Peyer's patch (tissue), 4 donors: ENCODE results near the gene VANGL1. TPM values are rescaled to one million over a fixed set of nuclear protein-coding genes. Genes with fewer than 3 reads are reported as not detected.

Source experiments
- DNase-seq, 3 donors: peaks; one replicate each; pipeline ENCODE4 v3.0.0-alpha.2; 2017 to 2019
- H3K27ac ChIP-seq, 4 donors: fragments of 200-600 bp; sonication (generic); one replicate each; pipeline ENCODE4 v1.5.1; 2016 to 2019
- H3K27me3 ChIP-seq, 2 donors: fragments of 200-600 bp; sonication (generic); one replicate each; pipeline ENCODE4 v1.5.1; 2019
- H3K36me3 ChIP-seq, 3 donors: fragments of 200-600 bp; sonication (generic); one replicate each; pipeline ENCODE4 v1.5.1; 2016 to 2019
- H3K4me1 ChIP-seq, 4 donors: fragments of 200-600 bp; sonication (generic); one replicate each; pipeline ENCODE4 v1.5.1; 2016 to 2019
- H3K4me3 ChIP-seq, 4 donors: fragments of 200-600 bp; sonication (generic); 1 replicate in 3 of 4; 2 replicates in 1 of 4; pipeline ENCODE4 v1.5.1; 2016 to 2019; ENCODE audit warnings: mild to moderate bottlenecking in 1 of 4
- H3K9me3 ChIP-seq, 4 donors: fragments of 200-600 bp; sonication (generic); one replicate each; pipeline ENCODE4 v1.5.1; 2016 to 2019; ENCODE audit warnings: mild to moderate bottlenecking in 1 of 4
- POLR2A ChIP-seq, 2 donors: fragments of 450-650 bp; IDR thresholded peaks; one replicate each; pipeline ENCODE4 v1.5.1; 2017; ENCODE audit warnings: antibody characterized with exemption in 2 of 2, mild to moderate bottlenecking in 2 of 2, moderate library complexity in 2 of 2
- total RNA-seq, 4 donors: library from RNA; depleted of rRNA; stranded (reverse); fragments of >200 nt; gene quantifications; one replicate each; pipeline ENCODE4 v1.1.0, GENCODE V29; 2016
- TF ChIP-seq, protein P1 (sequence below), 6 experiments: fragments of 450-650 bp in 4 of 6; fragments of 200-600 bp in 2 of 6; sonication (generic) in 1 of 6; IDR thresholded peaks; one replicate each; pipeline ENCODE4 v1.5.1; 2017 to 2019; ENCODE audit warnings: antibody characterized with exemption in 6 of 6, mild to moderate bottlenecking in 3 of 6, moderate library complexity in 1 of 6

The VANGL1 gene
- total RNA-seq = 10 to 100 TPM in 1 of 4 donors, 1 to 10 TPM in 3; 6.2 to 10.7 (median 7.3) TPM

- Histone ChIP-seq H3K27me3 (no peaks in the 10 kb centered on the region), H3K9me3 (peaks cover 0 to 5% (median 0%) of the 10 kb centered on the region in 4 donors), H3K27ac (peak within 1 kb of the TSS; percentile 57 to 87 (median 66)), H3K4me1 (peaks cover 0 to 27% (median 0%) of the 10 kb centered on the region in 4 donors), H3K36me3 (no peaks in the 10 kb centered on the region), H3K4me3 (peak within 1 kb of the TSS; percentile 51 to 97 (median 77))
- DNase-seq = peak in 2 of 3 donors; percentile 66 to 83
- TF ChIP-seq POLR2A (IDR thresholded peaks at IDR 0.05) = peak in 1 of 2 donors; percentile 49
- TF ChIP-seq, protein P1, sequence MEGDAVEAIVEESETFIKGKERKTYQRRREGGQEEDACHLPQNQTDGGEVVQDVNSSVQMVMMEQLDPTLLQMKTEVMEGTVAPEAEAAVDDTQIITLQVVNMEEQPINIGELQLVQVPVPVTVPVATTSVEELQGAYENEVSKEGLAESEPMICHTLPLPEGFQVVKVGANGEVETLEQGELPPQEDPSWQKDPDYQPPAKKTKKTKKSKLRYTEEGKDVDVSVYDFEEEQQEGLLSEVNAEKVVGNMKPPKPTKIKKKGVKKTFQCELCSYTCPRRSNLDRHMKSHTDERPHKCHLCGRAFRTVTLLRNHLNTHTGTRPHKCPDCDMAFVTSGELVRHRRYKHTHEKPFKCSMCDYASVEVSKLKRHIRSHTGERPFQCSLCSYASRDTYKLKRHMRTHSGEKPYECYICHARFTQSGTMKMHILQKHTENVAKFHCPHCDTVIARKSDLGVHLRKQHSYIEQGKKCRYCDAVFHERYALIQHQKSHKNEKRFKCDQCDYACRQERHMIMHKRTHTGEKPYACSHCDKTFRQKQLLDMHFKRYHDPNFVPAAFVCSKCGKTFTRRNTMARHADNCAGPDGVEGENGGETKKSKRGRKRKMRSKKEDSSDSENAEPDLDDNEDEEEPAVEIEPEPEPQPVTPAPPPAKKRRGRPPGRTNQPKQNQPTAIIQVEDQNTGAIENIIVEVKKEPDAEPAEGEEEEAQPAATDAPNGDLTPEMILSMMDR (IDR thresholded peaks at IDR 0.05) = no peak
Observed at GRCh38 chr1:115641762-115642167, at the start of gene VANGL1. Gene VANGL1 (plus strand): TSS chr1:115641970. CDS start chr1:115651414, 9,444 bp downstream.

DNA sequence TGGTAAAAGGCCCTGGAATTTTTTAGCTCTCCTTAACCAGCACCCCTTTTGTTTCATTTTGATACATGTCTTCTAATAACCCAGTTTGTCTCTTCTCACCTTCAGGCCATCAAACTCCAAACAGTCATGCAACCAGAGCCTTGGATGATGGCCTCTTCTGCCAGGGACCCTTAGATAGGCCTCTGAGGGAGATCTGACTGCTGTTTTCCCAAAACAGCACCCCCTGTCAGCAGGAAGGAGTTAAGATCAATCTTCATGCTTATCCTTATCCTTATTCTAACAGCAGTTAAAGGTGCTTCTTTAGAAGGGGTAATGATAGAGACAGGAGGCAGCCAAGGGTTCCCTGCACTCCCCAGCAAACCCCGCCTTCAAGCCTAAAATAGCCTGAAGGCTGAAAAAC, 49.5 kb upstream of the VANGL1 start:
- Histone ChIP-seq H3K9me3 (peaks cover 0 to 4% (median 0%) of the 10 kb centered on the region in 4 donors), H3K27ac (no peak overlapping the region), H3K4me1 (no peaks in the 10 kb centered on the region), H3K4me3 (no peak overlapping the region), H3K36me3 (no peaks in the 10 kb centered on the region), H3K27me3 (no peaks in the 10 kb centered on the region)
- no peak for DNase-seq
- no peak for TF ChIP-seq POLR2A (IDR thresholded peaks at IDR 0.05)
- TF ChIP-seq, protein P1 (IDR thresholded peaks at IDR 0.05) = no peak

DNA sequence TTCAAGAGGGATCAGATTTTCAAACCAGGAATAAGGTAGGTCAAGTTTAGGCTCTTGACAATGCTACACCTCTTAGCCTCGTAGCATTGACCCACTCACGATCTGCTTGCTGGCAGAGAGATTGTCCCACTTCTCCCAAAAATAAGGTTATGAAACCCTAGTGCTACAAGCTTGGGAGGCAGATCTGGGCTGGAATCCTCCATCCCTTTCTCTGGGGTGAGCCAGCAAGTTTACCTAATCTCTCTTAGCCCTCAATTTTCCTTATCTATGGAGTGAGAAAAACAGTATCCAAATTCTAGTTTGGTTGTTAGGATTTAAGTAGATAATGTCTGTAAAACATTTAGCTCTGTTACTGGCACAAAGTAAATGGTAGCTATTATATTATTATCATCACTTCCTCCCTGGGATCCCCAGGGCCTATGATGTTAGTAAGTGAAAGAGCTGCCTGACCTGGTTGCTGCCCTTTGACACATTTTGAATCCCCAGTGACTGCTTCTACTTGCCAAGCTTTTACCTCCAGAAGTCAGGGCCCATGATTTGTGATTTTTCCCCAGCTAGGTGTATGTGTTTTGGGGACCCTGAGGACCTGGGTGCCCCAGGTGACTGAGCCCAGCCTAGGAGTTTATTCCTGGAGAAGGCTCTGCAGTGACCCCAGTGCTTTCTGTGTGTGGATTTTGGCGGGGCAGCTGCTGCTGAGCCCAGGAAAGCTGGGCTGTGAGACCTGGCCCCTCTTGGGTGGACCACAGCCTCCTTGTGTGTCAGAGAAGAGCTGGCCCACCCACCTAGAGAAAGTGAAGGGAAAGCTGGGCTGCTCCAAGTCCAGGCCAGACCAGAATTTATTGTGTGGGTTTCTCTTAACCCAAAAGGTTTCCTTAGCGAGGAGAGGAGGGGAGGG, 48.2 kb upstream of the VANGL1 start:
- Histone ChIP-seq H3K4me1 (no peaks in the 10 kb centered on the region), H3K4me3 (no peak overlapping the region), H3K9me3 (peaks cover 0 to 4% (median 0%) of the 10 kb centered on the region in 4 donors), H3K36me3 (no peaks in the 10 kb centered on the region), H3K27me3 (no peaks in the 10 kb centered on the region), H3K27ac (no peak overlapping the region)
- TF ChIP-seq, protein P1 (IDR thresholded peaks at IDR 0.05) = no peak
- no peak for TF ChIP-seq POLR2A (IDR thresholded peaks at IDR 0.05)
- no peak for DNase-seq

DNA sequence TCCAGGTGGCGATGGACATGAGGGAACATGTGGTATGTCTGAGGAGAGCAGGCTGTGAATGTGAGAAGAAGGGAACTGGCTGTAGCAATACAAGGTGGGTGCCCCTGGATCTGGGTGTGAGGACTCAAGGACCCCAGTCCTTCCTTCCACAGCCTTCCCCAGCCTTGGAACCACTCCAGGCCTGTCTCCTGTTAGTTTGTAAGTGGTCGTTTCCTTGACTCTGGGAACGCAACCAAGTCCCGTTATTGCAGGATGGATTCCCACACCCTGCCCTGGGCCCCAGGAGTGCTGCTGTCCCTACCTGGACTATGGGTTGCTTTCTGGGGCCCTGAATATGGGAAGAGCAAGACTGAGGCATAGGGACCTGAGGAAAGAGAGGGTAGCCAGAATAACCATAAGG, 47.2 kb upstream of the VANGL1 start:
- no peaks in the 10 kb centered on the region for H3K9me3 ChIP-seq
- no peaks in the 10 kb centered on the region for H3K36me3 ChIP-seq
- no peak overlapping the region for H3K4me3 ChIP-seq
- H3K4me1 ChIP-seq = no peaks in the 10 kb centered on the region
- no peak for TF ChIP-seq POLR2A (IDR thresholded peaks at IDR 0.05)
- TF ChIP-seq, protein P1 (IDR thresholded peaks at IDR 0.05) = no peak
- no peaks in the 10 kb centered on the region for H3K27me3 ChIP-seq
- DNase-seq = no peak
- H3K27ac ChIP-seq = no peak overlapping the region

- Histone ChIP-seq H3K4me1 (no peaks in the 10 kb centered on the region), H3K36me3 (no peaks in the 10 kb centered on the region), H3K4me3 (no peak overlapping the region), H3K27ac (no peak overlapping the region), H3K27me3 (no peaks in the 10 kb centered on the region), H3K9me3 (no peaks in the 10 kb centered on the region)
- peak; percentile 38 to 87 (median 82) for DNase-seq
- TF ChIP-seq, protein P1 (IDR thresholded peaks at IDR 0.05) = peak in 5 of 6 experiments; percentile 20 to 82 (median 76)
- TF ChIP-seq POLR2A (IDR thresholded peaks at IDR 0.05) = no peak
Observed at GRCh38 chr1:115595279-115596079, 46.3 kb upstream of the VANGL1 start.
